Measurements from ENCODE around the gene APCDD1L.

Gene APCDD1L

DNA sequence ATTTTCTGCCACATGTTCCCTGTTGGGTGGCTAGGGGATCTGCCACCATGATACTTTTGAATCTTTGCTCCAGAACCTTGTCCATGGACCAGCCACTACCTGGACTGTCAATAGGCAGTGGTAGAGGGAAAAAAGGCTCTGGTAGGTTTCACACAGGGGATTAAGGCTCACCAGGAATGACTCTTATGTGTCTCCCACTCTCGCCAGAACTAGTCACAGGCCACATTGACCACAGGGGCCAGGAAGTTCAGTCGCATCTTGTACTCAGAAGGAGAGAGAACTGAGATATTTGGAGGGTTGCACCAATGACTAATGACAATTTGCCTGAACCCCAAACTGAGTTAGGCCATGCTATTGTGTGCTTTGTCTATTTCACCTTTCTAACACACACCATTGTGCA, 23.6 kb upstream of the APCDD1L start:
- POLR2A ChIA-PET, result no interaction called here
- TF ChIP-seq ELF4 (IDR thresholded peaks at IDR 0.05) (no peak), TARDBP (IDR thresholded peaks at IDR 0.05) (no peak), ARNT (IDR thresholded peaks at IDR 0.05) (no peak), L3MBTL2 (conservative IDR thresholded peaks at IDR 0.05) (no peak), HDGF (IDR thresholded peaks at IDR 0.05; ENCODE audit: borderline replicate concordance) (no peak), CTBP1 (IDR thresholded peaks at IDR 0.05; ENCODE audit: borderline replicate concordance) (no peak), SUZ12 (IDR thresholded peaks at IDR 0.05) (no peak), LEF1 (IDR thresholded peaks at IDR 0.05; ENCODE audit: borderline replicate concordance) (no peak), FOXA1 (IDR thresholded peaks at IDR 0.05) (no peak), BHLHE40 (IDR thresholded peaks at IDR 0.05; ENCODE audit: borderline replicate concordance) (no peak), FOXM1 (IDR thresholded peaks at IDR 0.05; ENCODE audit: borderline replicate concordance) (no peak), FOXK2 (IDR thresholded peaks at IDR 0.05) (no peak), NFRKB (IDR thresholded peaks at IDR 0.05) (no peak), SP1 (IDR thresholded peaks at IDR 0.05) (no peak), ZNF384 (IDR thresholded peaks at IDR 0.05) (no peak)
- TF ChIP-seq, protein P1, sequence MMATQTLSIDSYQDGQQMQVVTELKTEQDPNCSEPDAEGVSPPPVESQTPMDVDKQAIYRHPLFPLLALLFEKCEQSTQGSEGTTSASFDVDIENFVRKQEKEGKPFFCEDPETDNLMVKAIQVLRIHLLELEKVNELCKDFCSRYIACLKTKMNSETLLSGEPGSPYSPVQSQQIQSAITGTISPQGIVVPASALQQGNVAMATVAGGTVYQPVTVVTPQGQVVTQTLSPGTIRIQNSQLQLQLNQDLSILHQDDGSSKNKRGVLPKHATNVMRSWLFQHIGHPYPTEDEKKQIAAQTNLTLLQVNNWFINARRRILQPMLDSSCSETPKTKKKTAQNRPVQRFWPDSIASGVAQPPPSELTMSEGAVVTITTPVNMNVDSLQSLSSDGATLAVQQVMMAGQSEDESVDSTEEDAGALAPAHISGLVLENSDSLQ (IDR thresholded peaks at IDR 0.05), result no peak
- no peak for DNase-seq (ENCODE audit: extremely low spot score)
- CTCF ChIA-PET, result no interaction called here

DNA sequence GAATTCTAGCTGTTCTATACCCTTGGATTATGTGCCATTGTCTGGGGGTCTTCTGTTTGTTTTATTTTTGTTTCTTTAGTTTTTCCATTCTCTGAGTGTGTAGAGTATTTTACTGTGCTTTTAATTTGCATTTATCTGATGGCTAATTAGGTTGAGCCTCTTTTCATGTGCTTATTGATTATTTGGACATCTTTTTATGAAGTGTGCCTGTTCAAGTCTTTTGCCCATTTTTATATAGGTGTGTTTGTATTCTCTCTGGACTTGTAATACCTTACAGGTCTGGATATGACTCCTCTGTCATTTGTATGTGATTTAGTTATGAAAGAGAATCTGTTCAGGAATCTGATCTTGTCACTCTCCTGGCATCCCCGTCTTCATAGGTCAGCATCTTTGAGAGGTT, 22.6 kb upstream of the APCDD1L start:
- TF ChIP-seq FOXA1 (IDR thresholded peaks at IDR 0.05) (no peak), NFRKB (IDR thresholded peaks at IDR 0.05) (no peak), HDGF (IDR thresholded peaks at IDR 0.05; ENCODE audit: borderline replicate concordance) (no peak), SP1 (IDR thresholded peaks at IDR 0.05) (no peak)
- POLR2A ChIA-PET, result no interaction called here
- DNase-seq (ENCODE audit: extremely low spot score), result no peak
- CTCF ChIA-PET, result no interaction called here

DNA sequence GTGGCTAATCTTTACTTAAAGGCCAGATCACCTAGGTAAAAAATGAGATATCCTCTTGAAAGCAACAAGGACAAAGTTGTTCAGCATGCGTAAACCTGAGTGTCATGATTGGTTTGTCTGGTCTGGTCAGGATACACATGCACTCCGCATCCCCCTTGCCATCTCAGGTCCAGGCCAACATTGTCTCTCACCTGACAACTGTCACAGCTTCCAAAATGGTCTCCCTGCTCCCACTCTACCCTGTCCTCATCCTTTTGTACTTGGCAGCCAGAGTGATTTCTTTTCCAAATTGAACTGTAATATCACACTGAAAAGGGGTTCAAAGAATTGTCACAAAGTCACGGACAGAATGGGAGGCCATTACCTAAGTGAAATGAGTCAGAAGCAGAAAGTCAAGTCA, 21.1 kb upstream of the APCDD1L start:
- CTCF ChIA-PET, result no interaction called here

GRCh38 chr20:58531657-58532056, 16.5 kb upstream of the APCDD1L start:
- no peak for TF ChIP-seq SP1 (IDR thresholded peaks at IDR 0.05)
- TF ChIP-seq ARNT (IDR thresholded peaks at IDR 0.05), result no peak
- DNase-seq (ENCODE audit: extremely low spot score), result no peak
- ChIA-PET CTCF (no interaction called here), POLR2A (no interaction called here)

More for the DNA sequence above, 21.1 kb upstream of the APCDD1L start:
- DNase-seq (ENCODE audit: extremely low spot score), result no peak
- TF ChIP-seq SP1 (IDR thresholded peaks at IDR 0.05), result no peak
- no peak for TF ChIP-seq NFRKB (IDR thresholded peaks at IDR 0.05)
- no peak for TF ChIP-seq FOXM1 (IDR thresholded peaks at IDR 0.05; ENCODE audit: borderline replicate concordance)
- no peak for TF ChIP-seq ARNT (IDR thresholded peaks at IDR 0.05)
- TF ChIP-seq FOXK2 (IDR thresholded peaks at IDR 0.05), result no peak
- TF ChIP-seq TARDBP (IDR thresholded peaks at IDR 0.05), result no peak
- TF ChIP-seq FOXA1 (IDR thresholded peaks at IDR 0.05), result no peak
- TF ChIP-seq BHLHE40 (IDR thresholded peaks at IDR 0.05; ENCODE audit: borderline replicate concordance), result no peak
- TF ChIP-seq, protein P1 (IDR thresholded peaks at IDR 0.05), result no peak
- no peak for TF ChIP-seq ZNF384 (IDR thresholded peaks at IDR 0.05)
- no peak for TF ChIP-seq ELF4 (IDR thresholded peaks at IDR 0.05)
- TF ChIP-seq SUZ12 (IDR thresholded peaks at IDR 0.05), result no peak
- no peak for TF ChIP-seq CTBP1 (IDR thresholded peaks at IDR 0.05; ENCODE audit: borderline replicate concordance)
- TF ChIP-seq LEF1 (IDR thresholded peaks at IDR 0.05; ENCODE audit: borderline replicate concordance), result no peak
- no peak for TF ChIP-seq HDGF (IDR thresholded peaks at IDR 0.05; ENCODE audit: borderline replicate concordance)
- no peak for TF ChIP-seq L3MBTL2 (conservative IDR thresholded peaks at IDR 0.05)
- POLR2A ChIA-PET, result no interaction called here

- no peak for DNase-seq (ENCODE audit: extremely low spot score)
- POLR2A ChIA-PET, result no interaction called here
- CTCF ChIA-PET, result no interaction called here
- TF ChIP-seq, protein P1 (IDR thresholded peaks at IDR 0.05), result no peak
- no peak for TF ChIP-seq ARNT (IDR thresholded peaks at IDR 0.05)
- no peak for TF ChIP-seq CTBP1 (IDR thresholded peaks at IDR 0.05; ENCODE audit: borderline replicate concordance)
- TF ChIP-seq SUZ12 (IDR thresholded peaks at IDR 0.05), result no peak
- TF ChIP-seq ELF4 (IDR thresholded peaks at IDR 0.05), result no peak
- no peak for TF ChIP-seq BHLHE40 (IDR thresholded peaks at IDR 0.05; ENCODE audit: borderline replicate concordance)
- no peak for TF ChIP-seq ZNF384 (IDR thresholded peaks at IDR 0.05)
- no peak for TF ChIP-seq L3MBTL2 (conservative IDR thresholded peaks at IDR 0.05)
- TF ChIP-seq FOXK2 (IDR thresholded peaks at IDR 0.05), result no peak
- no peak for TF ChIP-seq SP1 (IDR thresholded peaks at IDR 0.05)
- no peak for TF ChIP-seq HDGF (IDR thresholded peaks at IDR 0.05; ENCODE audit: borderline replicate concordance)
- no peak for TF ChIP-seq FOXM1 (IDR thresholded peaks at IDR 0.05; ENCODE audit: borderline replicate concordance)
- no peak for TF ChIP-seq NFRKB (IDR thresholded peaks at IDR 0.05)
- TF ChIP-seq TARDBP (IDR thresholded peaks at IDR 0.05), result no peak
- TF ChIP-seq LEF1 (IDR thresholded peaks at IDR 0.05; ENCODE audit: borderline replicate concordance), result no peak
- no peak for TF ChIP-seq FOXA1 (IDR thresholded peaks at IDR 0.05)
Measured at GRCh38 chr20:58531063-58531462, 15.9 kb upstream of the APCDD1L start.

- no peak for DNase-seq (ENCODE audit: extremely low spot score)
- TF ChIP-seq NFRKB (IDR thresholded peaks at IDR 0.05) (no peak), ELF4 (IDR thresholded peaks at IDR 0.05) (no peak), ARNT (IDR thresholded peaks at IDR 0.05) (no peak), TARDBP (IDR thresholded peaks at IDR 0.05) (no peak), ZNF384 (IDR thresholded peaks at IDR 0.05) (no peak), FOXK2 (IDR thresholded peaks at IDR 0.05) (no peak), FOXM1 (IDR thresholded peaks at IDR 0.05; ENCODE audit: borderline replicate concordance) (no peak), FOXA1 (IDR thresholded peaks at IDR 0.05) (no peak), BHLHE40 (IDR thresholded peaks at IDR 0.05; ENCODE audit: borderline replicate concordance) (no peak)
- CTCF ChIA-PET, result no interaction called here
- POLR2A ChIA-PET, result no interaction called here
Measured at GRCh38 chr20:58528412-58528811, 13.2 kb upstream of the APCDD1L start.

- no peak for DNase-seq (ENCODE audit: extremely low spot score)
- TF ChIP-seq SP1 (IDR thresholded peaks at IDR 0.05) (no peak), FOXA1 (IDR thresholded peaks at IDR 0.05) (no peak), LEF1 (IDR thresholded peaks at IDR 0.05; ENCODE audit: borderline replicate concordance) (no peak), BHLHE40 (IDR thresholded peaks at IDR 0.05; ENCODE audit: borderline replicate concordance) (no peak), TARDBP (IDR thresholded peaks at IDR 0.05) (no peak), L3MBTL2 (conservative IDR thresholded peaks at IDR 0.05) (no peak), HDGF (IDR thresholded peaks at IDR 0.05; ENCODE audit: borderline replicate concordance) (no peak), ARNT (IDR thresholded peaks at IDR 0.05) (no peak), ZNF384 (IDR thresholded peaks at IDR 0.05) (no peak), FOXK2 (IDR thresholded peaks at IDR 0.05) (no peak), ELF4 (IDR thresholded peaks at IDR 0.05) (no peak), CTBP1 (IDR thresholded peaks at IDR 0.05; ENCODE audit: borderline replicate concordance) (no peak), NFRKB (IDR thresholded peaks at IDR 0.05) (no peak)
- TF ChIP-seq, protein P1 (IDR thresholded peaks at IDR 0.05), result no peak
- ChIA-PET CTCF (no interaction called here), POLR2A (no interaction called here)
Measured at GRCh38 chr20:58526411-58526810, 11.2 kb upstream of the APCDD1L start.
